Measurements from ENCODE around the gene CMTM8.

DNA sequence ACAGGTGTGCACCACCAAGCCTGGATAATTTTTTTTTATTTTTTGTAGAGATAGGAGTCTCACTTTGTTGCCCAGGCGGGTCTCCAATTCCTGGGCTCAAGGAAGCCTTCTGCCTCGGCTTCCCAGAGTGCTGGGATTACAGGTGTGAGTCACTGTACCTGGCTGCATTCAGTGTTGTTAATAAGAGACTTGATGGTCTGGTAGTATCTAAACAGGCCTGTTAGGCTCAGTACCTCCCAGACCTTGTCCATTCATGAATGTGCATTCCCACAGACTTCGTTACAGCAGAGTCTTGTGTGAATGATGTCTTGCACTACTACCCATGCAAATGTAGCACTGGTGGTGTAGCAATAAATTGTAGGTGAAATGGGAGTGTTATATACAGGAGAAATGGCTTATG lies 17.7 kb downstream of the CMTM8 start:
- TF ChIP-seq POLR2AphosphoS5 (IDR thresholded peaks at IDR 0.05; ENCODE audit: low read depth, low read length) (no peak), TAF1 (IDR thresholded peaks at IDR 0.05; ENCODE audit: borderline replicate concordance, insufficient read depth, low read length) (no peak), SIN3A (IDR thresholded peaks at IDR 0.05; ENCODE audit: borderline replicate concordance, insufficient read depth, low read length) (no peak), FOXP2 (optimal IDR thresholded peaks at IDR 0.05; ENCODE audit: borderline replicate concordance, extremely low read depth, extremely low read length, insufficient read depth) (no peak)
